Renal cortex interstitium (tissue), 11 donors: ENCODE results near the gene MYO5B. TPM values are rescaled to one million over a fixed set of nuclear protein-coding genes. Genes with fewer than 3 reads are reported as not detected.

Source experiments
- DNase-seq, 11 donors: peaks; one replicate each; pipeline ENCODE4 v3.0.0-alpha.2; 2013; ENCODE audit warnings: low read depth in 9 of 11, low spot score in 4 of 11; ENCODE audit errors: extremely low read depth in 1 of 11
- polyA plus RNA-seq, 3 donors: library from polyadenylated mRNA; unstranded; fragments of 120-200 nt; gene quantifications; one replicate each; pipeline ENCODE4 v1.2.1, GENCODE V29; 2013; ENCODE audit not compliant: insufficient read length in 3 of 3

Gene MYO5B
- polyA plus RNA-seq, 3 donors = 25.7 to 31.3 (median 27.1) TPM

DNA sequence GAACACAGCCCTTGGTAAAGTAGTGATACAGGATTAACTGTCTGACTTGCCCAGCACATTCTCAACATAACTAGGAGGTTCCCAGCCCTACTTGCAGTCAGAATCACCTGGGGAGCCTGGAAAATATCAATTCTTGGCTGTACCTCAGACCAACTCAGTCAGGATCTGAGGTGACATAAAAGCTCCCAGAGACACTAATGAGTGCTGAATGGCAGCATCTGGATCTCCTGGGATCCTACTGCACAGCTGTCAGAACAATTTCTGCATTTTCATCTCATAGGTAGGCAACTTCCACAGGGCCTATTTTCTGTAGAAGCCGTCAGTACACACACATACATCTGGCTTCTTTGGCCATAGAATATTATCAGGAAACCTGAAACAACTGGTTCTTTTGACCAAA, 138.8 kb downstream of the MYO5B start:
- DNase-seq = no peak

DNA sequence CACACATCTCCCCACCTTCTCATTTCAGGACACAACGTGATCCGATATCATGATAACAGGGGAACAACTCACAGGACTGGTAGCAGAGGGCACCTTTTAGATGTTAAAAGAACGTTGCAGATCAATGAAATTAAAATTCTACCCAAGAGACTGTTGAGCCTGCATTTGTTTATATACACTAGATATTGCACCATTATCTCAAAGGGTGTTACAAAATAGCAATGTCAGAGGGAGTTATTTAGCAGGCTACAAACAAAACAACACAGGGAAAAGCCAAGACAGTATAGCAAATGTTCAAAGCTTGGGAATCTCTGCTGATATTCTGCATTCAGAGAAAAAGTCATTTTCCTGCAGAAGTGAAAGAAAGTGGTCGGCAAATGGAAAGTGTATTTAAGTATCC, 139.5 kb downstream of the MYO5B start:
- no peak for DNase-seq

- DNase-seq = no peak
Measured at GRCh38 chr18:50053111-50053510, 141.8 kb downstream of the MYO5B start.

DNA sequence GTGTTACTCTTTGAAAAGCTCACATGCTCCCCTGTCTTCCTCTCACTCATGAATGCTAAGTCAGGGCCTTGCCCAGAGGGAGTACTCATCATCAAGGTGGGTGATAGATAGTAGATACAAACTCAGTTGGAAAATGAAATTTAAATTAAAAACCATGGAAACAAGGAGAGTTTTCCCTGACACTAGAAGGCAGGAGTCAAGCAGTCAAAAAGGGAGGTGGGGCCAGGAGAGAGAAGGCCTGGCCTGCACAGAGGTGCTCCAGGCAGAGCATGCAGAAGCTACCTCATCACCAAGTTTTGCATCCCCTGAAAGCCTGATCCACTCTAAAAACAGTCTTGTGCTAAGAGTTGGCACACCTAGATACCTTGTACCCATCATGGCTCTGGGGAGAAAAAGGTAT, 143.7 kb downstream of the MYO5B start:
- no peak for DNase-seq

GRCh38 chr18:50045126-50045525, 149.8 kb downstream of the MYO5B start:
- no peak for DNase-seq

DNA sequence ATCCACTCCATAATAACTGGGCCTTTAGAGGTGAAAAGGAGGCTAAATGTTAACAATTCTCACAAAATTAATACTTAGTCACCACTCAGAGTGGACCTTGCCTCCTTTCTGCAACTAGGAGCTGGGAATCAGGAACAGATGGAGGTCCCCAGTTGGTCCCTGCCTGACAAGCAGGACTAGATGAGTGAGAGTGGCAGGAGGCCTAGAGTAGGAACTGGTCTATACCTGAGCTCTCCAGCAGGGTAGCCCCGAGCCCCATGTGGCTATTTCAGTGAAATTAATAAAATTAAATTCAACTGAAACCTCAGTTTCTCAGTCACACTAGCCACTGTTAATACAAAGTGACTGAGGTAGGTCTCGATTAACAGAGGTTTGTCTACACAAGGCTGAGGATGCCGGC, 150.5 kb downstream of the MYO5B start:
- no peak for DNase-seq

GRCh38 chr18:50042611-50043010, 152.3 kb downstream of the MYO5B start:
- DNase-seq = no peak

GRCh38 chr18:50039746-50040145, 155.2 kb downstream of the MYO5B start:
- DNase-seq = no peak

GRCh38 chr18:50038448-50038847, 156.5 kb downstream of the MYO5B start:
- DNase-seq = no peak

DNA sequence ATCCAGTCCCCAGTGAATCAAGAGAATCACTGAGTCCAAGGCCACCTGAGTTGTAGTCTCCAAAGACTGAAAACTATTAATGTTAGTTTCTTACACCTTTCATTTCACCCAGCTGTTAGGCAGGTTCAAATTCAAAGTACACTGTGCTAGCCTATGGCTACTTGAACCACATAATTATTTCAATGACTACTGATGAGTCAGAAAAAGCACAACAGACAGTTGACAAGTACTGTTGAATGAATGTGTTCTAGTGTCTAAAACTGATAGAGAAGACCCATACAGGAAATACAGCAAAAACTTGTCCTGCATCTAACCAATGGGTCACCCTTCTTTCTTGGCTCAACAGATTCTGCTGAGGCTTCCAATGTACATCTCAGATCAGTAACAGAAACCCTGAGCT, 160.9 kb downstream of the MYO5B start:
- DNase-seq = no peak

DNA sequence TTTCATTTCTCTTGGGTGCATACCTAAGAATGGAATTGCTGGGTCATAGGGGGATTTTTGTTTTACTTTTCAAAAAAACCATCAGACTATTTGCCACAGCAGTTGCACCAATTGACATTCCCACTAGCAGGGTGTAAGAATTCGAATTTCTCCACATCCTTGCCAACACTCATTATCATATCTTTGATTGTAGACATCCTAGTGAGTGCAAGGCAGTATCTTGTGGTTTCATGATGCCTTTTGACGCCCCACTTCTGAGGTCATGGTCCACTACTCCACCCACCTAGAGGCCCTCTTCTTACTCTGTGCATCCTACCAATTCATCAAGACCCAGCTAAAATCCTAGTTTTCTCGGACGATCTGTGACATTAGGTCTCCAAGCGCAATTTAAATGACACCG, 161.9 kb downstream of the MYO5B start:
- DNase-seq = no peak

GRCh38 chr18:50030146-50030545, 164.8 kb downstream of the MYO5B start:
- DNase-seq = no peak

DNA sequence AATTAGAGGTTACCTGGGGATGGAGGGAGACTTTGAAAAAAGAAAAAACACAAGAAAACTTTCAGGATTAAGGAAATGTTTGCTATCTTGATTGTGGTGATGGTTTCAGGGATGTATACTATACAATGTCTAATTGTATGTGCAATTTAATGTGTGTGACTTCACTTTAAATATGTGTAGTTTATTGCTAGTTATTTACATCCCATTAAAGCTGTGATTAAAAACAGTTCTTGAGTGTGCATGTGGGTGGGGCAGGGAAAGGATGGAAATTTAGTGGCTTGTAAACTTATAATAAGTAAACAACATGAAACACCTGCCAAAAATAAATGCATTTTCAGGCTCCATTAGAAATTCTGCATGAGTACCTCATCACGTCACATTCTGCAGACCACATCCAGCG, 167.0 kb downstream of the MYO5B start:
- DNase-seq = no peak

GRCh38 chr18:50024466-50024865, 170.5 kb downstream of the MYO5B start:
- DNase-seq = no peak

GRCh38 chr18:50022985-50023384, 172.0 kb downstream of the MYO5B start:
- DNase-seq = no peak

DNA sequence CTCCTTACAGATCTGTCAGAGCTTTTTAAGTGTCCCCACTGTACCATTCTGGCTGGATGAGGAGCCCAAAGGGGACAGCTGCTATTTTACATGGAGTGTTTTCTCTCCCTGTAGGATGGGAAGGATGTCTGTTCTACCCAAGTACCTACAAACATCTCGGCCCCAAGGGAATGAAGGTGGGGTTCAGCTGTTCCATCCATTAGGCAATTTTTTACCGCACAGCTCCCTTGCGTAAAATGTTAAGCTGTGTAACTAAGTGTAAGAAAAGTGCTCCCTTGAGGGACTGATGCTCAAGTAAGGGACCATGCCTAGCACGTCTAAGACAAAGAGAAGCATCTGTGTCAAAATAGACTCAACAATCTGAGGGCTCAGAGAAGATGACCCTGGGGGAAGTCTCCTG, 180.3 kb downstream of the MYO5B start:
- no peak for DNase-seq

GRCh38 chr18:50013363-50014138, 181.4 kb downstream of the MYO5B start:
- no peak for DNase-seq

GRCh38 chr18:50011813-50012435, 183.0 kb downstream of the MYO5B start:
- DNase-seq = no peak

DNA sequence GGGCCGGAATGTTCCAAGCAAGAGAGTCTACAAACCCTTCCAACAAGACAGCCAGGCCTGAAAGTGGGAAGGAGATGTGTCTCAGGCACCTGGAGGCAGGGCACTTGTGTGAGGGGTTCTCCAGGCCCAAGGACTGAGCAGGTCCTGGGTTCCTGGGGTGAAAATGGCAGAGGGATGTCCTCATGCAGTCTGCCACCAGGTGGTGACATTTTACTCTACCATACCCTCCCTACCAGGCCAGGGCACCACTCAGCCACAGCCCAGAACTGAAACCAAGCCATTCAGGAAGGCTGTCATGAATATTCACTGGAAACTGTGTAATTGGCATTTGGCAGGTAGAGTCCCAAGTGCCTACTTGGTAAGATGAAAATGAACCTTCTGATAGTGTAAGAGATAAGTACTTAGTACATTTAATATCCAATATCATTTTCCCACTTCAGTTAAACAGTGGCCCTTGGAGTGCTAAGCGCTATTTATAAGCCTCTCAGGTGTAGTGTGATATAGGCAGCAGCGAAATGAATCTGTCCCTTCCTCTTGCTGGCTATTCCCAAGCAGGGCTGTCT, 185.1 kb downstream of the MYO5B start:
- peak in 10 of 11 donors; percentile 11 to 36 (median 28) for DNase-seq

DNA sequence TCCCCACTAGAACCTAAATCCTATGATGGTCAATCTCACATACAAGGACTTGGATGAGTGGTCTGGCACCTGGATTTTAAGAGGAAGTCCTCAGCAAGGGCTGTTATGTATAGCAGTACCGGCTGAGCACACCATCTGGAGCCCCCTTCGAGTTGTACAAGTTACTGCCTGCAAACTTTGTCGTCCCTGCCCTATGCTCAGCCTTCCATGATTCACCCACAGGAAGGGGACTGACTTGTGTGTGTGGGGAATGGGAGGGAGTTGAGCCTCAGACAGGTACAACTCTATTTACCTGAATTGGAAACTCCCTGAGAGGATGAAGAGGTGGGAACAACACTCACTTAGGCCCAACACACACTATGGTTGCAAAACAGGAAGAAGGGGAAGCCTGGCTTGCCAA, 186.6 kb downstream of the MYO5B start:
- DNase-seq = no peak
